Right cardiac atrium (tissue), 5 donors: ENCODE results near the gene FLRT1. TPM values are rescaled to one million over a fixed set of nuclear protein-coding genes. Genes with fewer than 3 reads are reported as not detected.

Experiments
- ATAC-seq, 2 donors: fragments of 200-7000 bp; cut with Tn5 transposase; one replicate each; pipeline versions ENCODE4 v1.8.0 to v1.9.1; 2020; ENCODE audit warnings: moderate library complexity in 2 of 2, mild to moderate bottlenecking in 1 of 2
- DNase-seq, 3 donors: peaks; one replicate each; pipeline ENCODE4 v3.0.0-alpha.2; 2020
- H3K27ac ChIP-seq: one replicate; pipeline ENCODE4 v1.5.1; 2013; ENCODE audit warnings: mild to moderate bottlenecking, low read length, control low read depth, moderate library complexity
- H3K27me3 ChIP-seq: one replicate; pipeline ENCODE4 v1.6.1; 2013; ENCODE audit not compliant: control insufficient read depth, insufficient read depth
- H3K4me1 ChIP-seq: one replicate; pipeline ENCODE4 v1.6.1; 2013; ENCODE audit warnings: low read length; ENCODE audit not compliant: control insufficient read depth, insufficient read depth
- H3K4me3 ChIP-seq: one replicate; pipeline ENCODE4 v1.5.1; 2013; ENCODE audit warnings: low read length, control low read depth
- H3K9me3 ChIP-seq: one replicate; pipeline ENCODE4 v1.6.1; 2013; ENCODE audit warnings: low read length; ENCODE audit not compliant: control insufficient read depth
- WGBS: extraction: QIAGEN DNeasy Blood & Tissue Kit; methylation state at CpG from one replicate; pipeline ENCODE4 v1.1.7; 2013; 5-methylcytosine and 5-hydroxymethylcytosine counted together
- intact Hi-C, 4 donors: fragments of 100-400 bp; cut with DNase I; formaldehyde crosslinking; loops; one replicate each; pipeline versions ENCODE4 v1.11.0 to v1.14.0; 2022 to 2023
- polyA plus RNA-seq: library from polyadenylated mRNA; stranded (reverse); fragments of 200-250 nt; gene quantifications from one replicate; pipeline ENCODE4 v1.2.3, GENCODE V29; 2013
- total RNA-seq, 4 donors: library from RNA; stranded (reverse); fragmentation: NEBNext Ultra II Directional; extraction: Animal tissue kit (Norgen Biotek cat#: 25700); gene quantifications; one replicate each; pipeline ENCODE4 v1.2.1, GENCODE V29; 2021
- donor health status: healthy with polysubstance abuse.
- donor health status: DM: no; HTN: yes; CAD: no.
- donor health status: DM: no; HTN: no; CAD: no.
- donor health status: DM: no; HTN: yes; CAD: no; lungs with severe emphysema.
- donor health status: DM: yes; HTN: yes; CAD: no.

The FLRT1 gene
- total and polyA plus RNA-seq, 5 donors = 0.92 to 2.0 (median 1.6) TPM

GRCh38 chr11:64083398-64084080 is 47.8 kb downstream of the FLRT1 start:
- DNase-seq (peak in 1 of 3 donors; percentile 61), ATAC-seq (no peak)
- WGBS = 74% methylated on average over 28 of the region's 28 CpGs
- Histone ChIP-seq H3K27me3 (no peaks in the 10 kb centered on the region), H3K4me3 (no peak overlapping the region), H3K9me3 (no peaks in the 10 kb centered on the region), H3K4me1 (peaks cover under 1% of the 10 kb centered on the region), H3K27ac (no peak overlapping the region)
- intact Hi-C loops = no loop called here

- H3K27me3 ChIP-seq = no peaks in the 10 kb centered on the region
- DNase-seq (peak in 1 of 3 donors; percentile 72), ATAC-seq (no peak)
- no peak overlapping the region for H3K27ac ChIP-seq
- no peak overlapping the region for H3K4me3 ChIP-seq
- intact Hi-C loops = no loop called here
- H3K4me1 ChIP-seq = no peaks in the 10 kb centered on the region
- 84% methylated on average over 26 of the region's 26 CpGs for WGBS
- no peaks in the 10 kb centered on the region for H3K9me3 ChIP-seq
Observed at GRCh38 chr11:64084146-64084950, 48.6 kb downstream of the FLRT1 start.

- WGBS = 91% methylated on average over 27 of the region's 27 CpGs
- Histone ChIP-seq H3K4me1 (no peaks in the 10 kb centered on the region), H3K27ac (no peak overlapping the region), H3K9me3 (no peaks in the 10 kb centered on the region), H3K27me3 (no peaks in the 10 kb centered on the region), H3K4me3 (no peak overlapping the region)
- peak in 1 of 3 donors; percentile 50 for DNase-seq
- intact Hi-C loops = no loop called here
- no peak for ATAC-seq
Observed at GRCh38 chr11:64084951-64085710, 49.4 kb downstream of the FLRT1 start.

Other genes starting within 250 kb of the FLRT1 start
- 10 to 100 TPM; 12.8 to 18.8 (median 17.4) TPM for gene SPINDOC, start 222.5 kb upstream of the FLRT1 start, total RNA-seq
- 13.6 TPM for gene SPINDOC, start 222.5 kb upstream of the FLRT1 start, polyA plus RNA-seq
- 10 to 100 TPM; 31.3 to 45.3 (median 41.1) TPM for gene MARK2, start 196.8 kb upstream of the FLRT1 start, total RNA-seq
- gene MARK2, start 196.8 kb upstream of the FLRT1 start, polyA plus RNA-seq = 20.0 TPM
- gene RCOR2, start 118.8 kb upstream of the FLRT1 start, total RNA-seq = 10 to 100 TPM in 1 of 4 donors, 1 to 10 TPM in 3; 1.6 to 10.1 (median 8.7) TPM
- 3.2 TPM for gene RCOR2, start 118.8 kb upstream of the FLRT1 start, polyA plus RNA-seq
- 10 to 100 TPM; 27.4 to 47.6 (median 29.2) TPM for gene NAA40, start 96.9 kb upstream of the FLRT1 start, total RNA-seq
- gene NAA40, start 96.9 kb upstream of the FLRT1 start, polyA plus RNA-seq = 20.1 TPM
- 100 to 1,000 TPM; 726 to 908 (median 798) TPM for gene COX8A, start 61.3 kb upstream of the FLRT1 start, total RNA-seq
- 2,526 TPM for gene COX8A, start 61.3 kb upstream of the FLRT1 start, polyA plus RNA-seq
- 10 to 100 TPM; 44.9 to 55.8 (median 51.2) TPM for gene OTUB1, start 49.5 kb upstream of the FLRT1 start, total RNA-seq
- 62.4 TPM for gene OTUB1, start 49.5 kb upstream of the FLRT1 start, polyA plus RNA-seq
- 10 to 100 TPM; 40.4 to 62.2 (median 52.6) TPM for gene MACROD1, start 130.2 kb downstream of the FLRT1 start, total RNA-seq
- gene MACROD1, start 130.2 kb downstream of the FLRT1 start, polyA plus RNA-seq = 63.8 TPM
- gene STIP1, start 150.2 kb downstream of the FLRT1 start, total RNA-seq = 100 to 1,000 TPM in 2 of 4 donors, 10 to 100 TPM in 2; 93.0 to 170 (median 122) TPM
- gene STIP1, start 150.2 kb downstream of the FLRT1 start, polyA plus RNA-seq = 99.7 TPM
- gene FERMT3, start 170.8 kb downstream of the FLRT1 start, total RNA-seq = 10 to 100 TPM in 3 of 4 donors, 1 to 10 TPM in 1; 5.9 to 17.5 (median 12.3) TPM
- gene FERMT3, start 170.8 kb downstream of the FLRT1 start, polyA plus RNA-seq = 5.2 TPM
- 10 to 100 TPM; 55.3 to 78.1 (median 67.4) TPM for gene TRPT1, start 190.3 kb downstream of the FLRT1 start, total RNA-seq
- gene TRPT1, start 190.3 kb downstream of the FLRT1 start, polyA plus RNA-seq = 95.4 TPM
- 10 to 100 TPM; 71.7 to 82.1 (median 78.1) TPM for gene NUDT22, start 190.3 kb downstream of the FLRT1 start, total RNA-seq
- 65.7 TPM for gene NUDT22, start 190.3 kb downstream of the FLRT1 start, polyA plus RNA-seq
- 10 to 100 TPM; 46.3 to 61.0 (median 49.5) TPM for gene DNAJC4, start 194.6 kb downstream of the FLRT1 start, total RNA-seq
- gene DNAJC4, start 194.6 kb downstream of the FLRT1 start, polyA plus RNA-seq = 95.7 TPM
- 100 to 1,000 TPM; 290 to 377 (median 344) TPM for gene VEGFB, start 198.7 kb downstream of the FLRT1 start, total RNA-seq
- 340 TPM for gene VEGFB, start 198.7 kb downstream of the FLRT1 start, polyA plus RNA-seq
- 10 to 100 TPM; 33.5 to 70.3 (median 64.4) TPM for gene FKBP2, start 205.2 kb downstream of the FLRT1 start, total RNA-seq
- 173 TPM for gene FKBP2, start 205.2 kb downstream of the FLRT1 start, polyA plus RNA-seq
- gene PPP1R14B, start 211.0 kb downstream of the FLRT1 start, total RNA-seq = 100 to 1,000 TPM in 2 of 4 donors, 10 to 100 TPM in 2; 75.3 to 146 (median 105) TPM
- 99.9 TPM for gene PPP1R14B, start 211.0 kb downstream of the FLRT1 start, polyA plus RNA-seq
- gene PLCB3, start 215.6 kb downstream of the FLRT1 start, total RNA-seq = 10 to 100 TPM; 10.9 to 14.2 (median 13.7) TPM
- 7.9 TPM for gene PLCB3, start 215.6 kb downstream of the FLRT1 start, polyA plus RNA-seq
- 100 to 1,000 TPM in 3 of 4 donors, 10 to 100 TPM in 1; 87.5 to 135 (median 111) TPM for gene BAD, start 248.7 kb downstream of the FLRT1 start, total RNA-seq
- 164 TPM for gene BAD, start 248.7 kb downstream of the FLRT1 start, polyA plus RNA-seq
- gene GPR137, start 249.9 kb downstream of the FLRT1 start, total RNA-seq = 10 to 100 TPM; 31.3 to 41.7 (median 38.5) TPM
- 35.2 TPM for gene GPR137, start 249.9 kb downstream of the FLRT1 start, polyA plus RNA-seq